DND-41 (cell line): Measurements from ENCODE around the gene ADARB2.

Experiments used
- ATAC-seq: fragments of 200-7000 bp; cut with Tn5 transposase; 3 replicates; pipeline ENCODE4 v1.9.1; 2021; ENCODE audit warnings: low read depth; ENCODE audit not compliant: insufficient read depth
- DNase-seq: peaks from one replicate; pipeline ENCODE4 v3.0.0-alpha.2; 2020
- H2AFZ ChIP-seq: 2 replicates; pipeline ENCODE4 v1.6.0; 2012; ENCODE audit warnings: low read depth, low read length
- H3K27ac ChIP-seq: 2 replicates; pipeline ENCODE4 v1.5.1; 2012; ENCODE audit warnings: low read length, inconsistent platforms
- H3K27me3 ChIP-seq: fragments of 200-600 bp; sonication (generic); 2 replicates; pipeline ENCODE4 v1.6.0; 2012; ENCODE audit warnings: low read length, mild to moderate bottlenecking, inconsistent platforms; ENCODE audit not compliant: insufficient read depth, poor library complexity
- H3K36me3 ChIP-seq: 2 replicates; pipeline ENCODE4 v1.5.1; 2012; ENCODE audit warnings: low read length, inconsistent platforms; ENCODE audit not compliant: insufficient read depth
- H3K4me1 ChIP-seq: 2 replicates; pipeline ENCODE4 v1.5.1; 2012; ENCODE audit warnings: mild to moderate bottlenecking, low read length; ENCODE audit not compliant: insufficient read depth
- H3K4me2 ChIP-seq: 2 replicates; pipeline ENCODE4 v1.6.0; 2012; ENCODE audit warnings: mild to moderate bottlenecking, moderate library complexity, low read length, inconsistent platforms; ENCODE audit not compliant: insufficient read depth
- H3K4me3 ChIP-seq, 2 experiments: fragments of 200-600 bp in 1 of 2; shearing (Covaris generic) in 1 of 2; 2 replicates each; pipeline ENCODE4 v1.5.1; 2012 to 2016; ENCODE audit warnings: inconsistent platforms in 2 of 2, low read length in 2 of 2, mild to moderate bottlenecking in 2 of 2, low read depth in 1 of 2, moderate library complexity in 1 of 2
- H3K79me2 ChIP-seq: 2 replicates; pipeline ENCODE4 v1.6.0; 2012; ENCODE audit warnings: low read length, inconsistent platforms; ENCODE audit not compliant: insufficient read depth
- H3K9ac ChIP-seq: 2 replicates; pipeline ENCODE4 v1.6.0; 2012; ENCODE audit warnings: low read depth, mild to moderate bottlenecking, inconsistent platforms, low read length, moderate library complexity
- H3K9me3 ChIP-seq: 2 replicates; pipeline ENCODE4 v1.5.1; 2012; ENCODE audit warnings: low read length, moderate library complexity, mild to moderate bottlenecking, inconsistent platforms; ENCODE audit not compliant: insufficient read depth, severe bottlenecking
- H4K20me1 ChIP-seq: 2 replicates; pipeline ENCODE4 v1.6.0; 2012; ENCODE audit warnings: low read length; ENCODE audit not compliant: insufficient read depth
- EZH2 ChIP-seq: IDR thresholded peaks from 3 replicates; pipeline ENCODE4 v1.6.1; 2012; ENCODE audit warnings: borderline replicate concordance, low read depth, mild to moderate bottlenecking, moderate library complexity, low read length, inconsistent platforms; ENCODE audit not compliant: severe bottlenecking
- TF ChIP-seq, protein P1 (sequence below): IDR thresholded peaks from 2 replicates; pipeline ENCODE4 v1.5.1; 2012; ENCODE audit warnings: borderline replicate concordance, low read length, moderate library complexity, mild to moderate bottlenecking; ENCODE audit not compliant: poor library complexity, severe bottlenecking; ENCODE audit errors: extremely low read depth

ADARB2 gene

DNA sequence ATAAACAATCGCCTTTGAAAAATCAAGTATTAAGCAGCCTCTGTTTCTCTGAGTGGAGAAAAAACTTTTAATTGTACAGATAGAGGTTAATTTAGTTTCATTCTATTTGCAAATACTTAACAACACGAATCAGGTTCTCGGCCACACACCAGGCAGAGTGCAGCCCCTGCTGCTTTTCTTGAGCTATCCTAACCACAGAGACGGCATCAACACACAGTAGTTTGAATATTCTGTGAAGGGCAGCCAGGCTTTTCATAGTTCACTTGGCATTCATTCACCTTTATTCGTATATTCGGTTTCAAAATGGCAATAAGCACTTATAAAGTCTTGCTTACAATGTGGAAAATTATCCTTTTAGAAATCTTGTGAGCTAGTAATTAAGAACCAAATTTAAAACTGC is 5.7 kb downstream of the ADARB2 start:
- ATAC-seq (no peak), DNase-seq (no peak)
- H3K27me3 ChIP-seq, result peaks cover 24% of the 10 kb centered on the region
- H3K4me2 ChIP-seq, result no peak overlapping the region
- H3K9ac ChIP-seq, result no peak overlapping the region
- no peak overlapping the region for H2AFZ ChIP-seq
- peaks cover 11% of the 10 kb centered on the region for H3K4me1 ChIP-seq
- H3K9me3 ChIP-seq, result no peaks in the 10 kb centered on the region
- TF ChIP-seq, protein P1, sequence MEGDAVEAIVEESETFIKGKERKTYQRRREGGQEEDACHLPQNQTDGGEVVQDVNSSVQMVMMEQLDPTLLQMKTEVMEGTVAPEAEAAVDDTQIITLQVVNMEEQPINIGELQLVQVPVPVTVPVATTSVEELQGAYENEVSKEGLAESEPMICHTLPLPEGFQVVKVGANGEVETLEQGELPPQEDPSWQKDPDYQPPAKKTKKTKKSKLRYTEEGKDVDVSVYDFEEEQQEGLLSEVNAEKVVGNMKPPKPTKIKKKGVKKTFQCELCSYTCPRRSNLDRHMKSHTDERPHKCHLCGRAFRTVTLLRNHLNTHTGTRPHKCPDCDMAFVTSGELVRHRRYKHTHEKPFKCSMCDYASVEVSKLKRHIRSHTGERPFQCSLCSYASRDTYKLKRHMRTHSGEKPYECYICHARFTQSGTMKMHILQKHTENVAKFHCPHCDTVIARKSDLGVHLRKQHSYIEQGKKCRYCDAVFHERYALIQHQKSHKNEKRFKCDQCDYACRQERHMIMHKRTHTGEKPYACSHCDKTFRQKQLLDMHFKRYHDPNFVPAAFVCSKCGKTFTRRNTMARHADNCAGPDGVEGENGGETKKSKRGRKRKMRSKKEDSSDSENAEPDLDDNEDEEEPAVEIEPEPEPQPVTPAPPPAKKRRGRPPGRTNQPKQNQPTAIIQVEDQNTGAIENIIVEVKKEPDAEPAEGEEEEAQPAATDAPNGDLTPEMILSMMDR, result no peak
- TF ChIP-seq EZH2, result no peak
- H3K36me3 ChIP-seq, result no peaks in the 10 kb centered on the region
- no peaks in the 10 kb centered on the region for H4K20me1 ChIP-seq
- no peak overlapping the region for H3K4me3 ChIP-seq
- no peaks in the 10 kb centered on the region for H3K79me2 ChIP-seq
- no peak overlapping the region for H3K27ac ChIP-seq

DNA sequence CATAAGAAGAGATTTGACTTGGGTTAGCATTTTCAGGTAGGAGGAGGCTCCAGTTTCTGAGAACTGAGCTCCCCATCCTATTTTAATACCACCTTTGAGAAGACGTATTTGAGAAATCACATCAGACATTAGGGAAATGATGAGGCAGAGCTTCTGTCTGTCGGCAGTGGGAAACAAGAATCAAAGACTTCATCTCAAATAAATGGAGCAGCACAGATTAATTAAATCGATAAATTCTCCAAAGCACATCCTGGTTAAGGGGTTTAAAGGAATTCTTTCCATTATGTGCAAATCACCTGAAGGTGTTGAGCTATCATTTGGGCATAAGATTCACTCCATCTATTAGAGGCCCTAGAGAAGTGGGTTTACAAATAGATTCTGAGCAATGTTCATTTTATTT is 7.6 kb downstream of the ADARB2 start:
- no peaks in the 10 kb centered on the region for H3K79me2 ChIP-seq
- no peak overlapping the region for H3K4me2 ChIP-seq
- no peak overlapping the region for H3K9ac ChIP-seq
- TF ChIP-seq, protein P1, result no peak
- TF ChIP-seq EZH2, result no peak
- peaks cover 6% of the 10 kb centered on the region for H3K27me3 ChIP-seq
- no peaks in the 10 kb centered on the region for H4K20me1 ChIP-seq
- H3K9me3 ChIP-seq, result no peaks in the 10 kb centered on the region
- H3K4me3 ChIP-seq, result no peak overlapping the region
- DNase-seq (no peak), ATAC-seq (no peak)
- H3K27ac ChIP-seq, result no peak overlapping the region
- H2AFZ ChIP-seq, result no peak overlapping the region
- H3K36me3 ChIP-seq, result no peaks in the 10 kb centered on the region
- no peaks in the 10 kb centered on the region for H3K4me1 ChIP-seq

DNA sequence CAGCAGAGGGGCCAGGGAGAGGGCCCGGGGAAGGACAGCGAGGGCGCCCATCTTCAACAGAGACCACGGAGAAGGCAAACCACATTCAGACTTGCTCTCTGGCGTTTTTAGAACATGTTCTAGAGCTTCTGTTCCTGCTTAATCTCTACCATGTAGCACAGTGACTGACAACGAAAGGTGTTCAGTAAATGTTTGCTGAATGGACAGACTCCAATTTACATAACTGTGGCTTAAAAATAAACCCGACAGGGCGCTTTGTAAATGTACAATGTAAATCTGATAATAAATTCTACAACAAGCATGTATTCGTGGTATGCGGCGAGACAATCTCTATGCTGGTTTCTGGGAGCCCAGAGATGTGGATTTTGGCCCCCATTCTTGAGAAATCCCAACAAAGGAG is 10.5 kb downstream of the ADARB2 start:
- Histone ChIP-seq H4K20me1 (no peaks in the 10 kb centered on the region), H3K4me1 (no peaks in the 10 kb centered on the region), H3K4me2 (no peak overlapping the region), H3K4me3 (no peak overlapping the region), H3K79me2 (no peaks in the 10 kb centered on the region), H3K27me3 (no peaks in the 10 kb centered on the region), H2AFZ (no peak overlapping the region), H3K9ac (no peak overlapping the region), H3K9me3 (no peaks in the 10 kb centered on the region), H3K36me3 (no peaks in the 10 kb centered on the region), H3K27ac (no peak overlapping the region)
- TF ChIP-seq, protein P1, result no peak
- no peak for TF ChIP-seq EZH2
- no peak for ATAC-seq
- no peak for DNase-seq

DNA sequence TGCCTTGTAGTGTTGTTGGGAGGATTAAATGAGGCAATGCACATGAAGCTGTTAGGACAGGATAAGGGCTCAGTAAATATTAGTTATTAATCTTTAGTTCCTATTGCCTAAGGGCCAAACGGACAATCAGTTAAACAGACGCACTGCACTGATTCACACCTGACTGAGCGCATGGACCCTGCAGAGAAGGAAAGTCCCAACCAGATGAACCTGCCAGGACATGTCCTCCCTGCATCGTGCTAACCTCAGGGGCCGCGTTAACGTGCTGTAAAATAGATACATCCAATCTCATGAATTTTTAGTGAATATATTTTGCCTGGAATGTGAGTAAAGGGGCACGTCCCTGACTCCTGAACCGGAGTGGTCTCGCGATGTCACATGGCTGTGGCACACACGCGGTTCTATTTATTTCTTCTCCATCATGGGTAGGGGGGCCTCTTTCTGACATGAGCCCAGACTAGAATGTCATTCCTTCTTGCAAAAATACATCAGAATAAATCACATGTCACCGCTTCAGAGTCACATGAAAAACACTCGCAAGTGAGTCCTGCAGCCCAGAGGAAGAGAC is 12.3 kb downstream of the ADARB2 start:
- H3K4me2 ChIP-seq, result no peak overlapping the region
- H4K20me1 ChIP-seq, result no peaks in the 10 kb centered on the region
- H3K9me3 ChIP-seq, result no peaks in the 10 kb centered on the region
- H2AFZ ChIP-seq, result no peak overlapping the region
- TF ChIP-seq EZH2, result no peak
- TF ChIP-seq, protein P1, result no peak
- H3K79me2 ChIP-seq, result no peaks in the 10 kb centered on the region
- no peaks in the 10 kb centered on the region for H3K4me1 ChIP-seq
- H3K9ac ChIP-seq, result no peak overlapping the region
- H3K27me3 ChIP-seq, result no peaks in the 10 kb centered on the region
- no peaks in the 10 kb centered on the region for H3K36me3 ChIP-seq
- ATAC-seq, result no peak
- H3K27ac ChIP-seq, result no peak overlapping the region
- no peak for DNase-seq
- no peak overlapping the region for H3K4me3 ChIP-seq
